Left lung (tissue), 10 donors: ENCODE data around the gene ZNF778. TPM values are rescaled to one million over a fixed set of nuclear protein-coding genes. Genes with fewer than 3 reads are reported as not detected.
"Not testable (repeated sequence)": the region's sequence is repeated elsewhere in the genome, so short reads cannot be mapped to it uniquely, and the experiment has no call there.

Experiments used
- ATAC-seq: fragments of 200-7000 bp; cut with Tn5 transposase; one replicate; pipeline ENCODE4 v1.9.1; 2020; ENCODE audit warnings: moderate library complexity
- DNase-seq, 4 donors: peaks; one replicate each; pipeline ENCODE4 v3.0.0-alpha.2; 2013 to 2020
- H3K27ac ChIP-seq, 2 donors: fragments of 200-600 bp; sonication (generic) in 1 of 2; one replicate each; pipeline versions ENCODE4 v1.5.0 to v1.8.0; 2020 to 2021
- H3K27me3 ChIP-seq, 2 donors: fragments of 200-600 bp; sonication (generic) in 1 of 2; one replicate each; pipeline versions ENCODE4 v1.5.0 to v1.8.0; 2020 to 2021
- H3K36me3 ChIP-seq, 2 donors: fragments of 200-600 bp; sonication (generic) in 1 of 2; one replicate each; pipeline versions ENCODE4 v1.5.0 to v1.8.0; 2020 to 2021
- H3K4me1 ChIP-seq, 2 donors: fragments of 200-600 bp; one replicate each; pipeline ENCODE4 v1.8.0; 2021
- H3K4me3 ChIP-seq, 2 donors: fragments of 200-600 bp; sonication (generic) in 1 of 2; one replicate each; pipeline versions ENCODE4 v1.5.0 to v1.8.0; 2020 to 2021; ENCODE audit warnings: mild to moderate bottlenecking in 1 of 2
- H3K9me3 ChIP-seq, 2 donors: fragments of 200-600 bp; sonication (generic) in 1 of 2; one replicate each; pipeline versions ENCODE4 v1.5.0 to v1.8.0; 2020 to 2021
- intact Hi-C, 2 donors: fragments of 100-400 bp; cut with DNase I; formaldehyde crosslinking; loops; one replicate each; pipeline versions ENCODE4 v1.11.2 to v1.14.2; 2022
- polyA plus RNA-seq, 6 donors: library from polyadenylated mRNA; unstranded; fragments of 120-200 nt; gene quantifications; one replicate each; pipeline ENCODE4 v1.2.1, GENCODE V29; 2013; ENCODE audit not compliant: insufficient read length in 6 of 6
- total RNA-seq, 2 donors: library from RNA; stranded (reverse); fragmentation: NEBNext Ultra II Directional; extraction: Animal tissue kit (Norgen Biotek cat#: 25700); gene quantifications; one replicate each; pipeline ENCODE4 v1.2.1, GENCODE V29; 2021
- TF ChIP-seq, protein P1 (sequence below), 2 donors: fragments of 200-600 bp; sonication (generic) in 1 of 2; IDR thresholded peaks; one replicate each; pipeline versions ENCODE4 v1.5.0 to v1.8.0; 2021; ENCODE audit warnings: antibody characterized with exemption in 2 of 2
- donor health status: DM: no; HTN: yes; CAD: no.
- donor health status: DM: no; HTN: no; CAD: no.

The ZNF778 gene
- total and polyA plus RNA-seq, 8 donors = 4.0 to 9.5 (median 6.1) TPM

DNA sequence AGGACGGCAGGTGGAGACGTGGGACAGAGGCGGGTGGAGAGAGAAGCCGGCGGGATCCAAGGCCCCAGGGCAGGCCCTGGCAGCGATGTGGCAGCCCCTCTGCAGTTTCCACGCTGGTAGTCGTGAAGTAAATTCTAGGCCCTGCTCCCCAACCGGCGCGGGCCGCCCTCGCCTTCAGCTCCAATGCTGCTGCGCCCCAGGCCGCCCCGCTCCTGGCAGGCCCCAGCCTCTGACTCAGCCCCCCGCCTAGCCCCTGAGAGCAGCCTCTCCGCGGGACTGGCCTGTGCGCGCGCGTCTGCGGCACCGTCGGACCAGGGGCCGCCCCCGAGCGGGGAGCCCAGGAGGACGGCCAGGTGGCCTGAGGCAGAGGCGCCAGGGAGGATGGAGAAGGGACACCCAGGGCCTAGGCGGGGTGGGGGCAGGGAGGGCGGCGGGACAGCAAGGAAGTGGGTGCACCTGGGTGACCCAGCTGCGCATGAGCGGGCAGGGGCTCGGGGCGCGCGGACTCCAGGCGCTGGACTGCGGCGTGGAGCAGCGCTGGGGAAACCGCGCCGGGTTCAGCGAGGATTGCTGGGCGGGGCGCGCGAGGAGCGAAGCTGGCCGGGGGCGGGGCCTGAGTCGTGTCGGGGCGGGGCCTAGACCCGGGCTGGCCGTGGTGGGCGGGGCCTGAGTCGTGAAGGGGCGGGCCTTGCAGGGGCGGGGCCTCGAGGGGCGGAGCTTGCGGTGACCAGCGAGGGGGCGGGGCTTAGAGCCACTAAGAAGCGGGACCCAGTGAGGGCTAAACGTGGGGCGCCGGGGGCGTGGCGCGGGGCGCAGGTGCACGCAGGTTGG is 29.6 kb downstream of the ZNF778 start:
- TF ChIP-seq, protein P1, sequence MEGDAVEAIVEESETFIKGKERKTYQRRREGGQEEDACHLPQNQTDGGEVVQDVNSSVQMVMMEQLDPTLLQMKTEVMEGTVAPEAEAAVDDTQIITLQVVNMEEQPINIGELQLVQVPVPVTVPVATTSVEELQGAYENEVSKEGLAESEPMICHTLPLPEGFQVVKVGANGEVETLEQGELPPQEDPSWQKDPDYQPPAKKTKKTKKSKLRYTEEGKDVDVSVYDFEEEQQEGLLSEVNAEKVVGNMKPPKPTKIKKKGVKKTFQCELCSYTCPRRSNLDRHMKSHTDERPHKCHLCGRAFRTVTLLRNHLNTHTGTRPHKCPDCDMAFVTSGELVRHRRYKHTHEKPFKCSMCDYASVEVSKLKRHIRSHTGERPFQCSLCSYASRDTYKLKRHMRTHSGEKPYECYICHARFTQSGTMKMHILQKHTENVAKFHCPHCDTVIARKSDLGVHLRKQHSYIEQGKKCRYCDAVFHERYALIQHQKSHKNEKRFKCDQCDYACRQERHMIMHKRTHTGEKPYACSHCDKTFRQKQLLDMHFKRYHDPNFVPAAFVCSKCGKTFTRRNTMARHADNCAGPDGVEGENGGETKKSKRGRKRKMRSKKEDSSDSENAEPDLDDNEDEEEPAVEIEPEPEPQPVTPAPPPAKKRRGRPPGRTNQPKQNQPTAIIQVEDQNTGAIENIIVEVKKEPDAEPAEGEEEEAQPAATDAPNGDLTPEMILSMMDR (IDR thresholded peaks at IDR 0.05) = no peak
- Histone ChIP-seq H3K4me1 (peaks cover 6 to 7% of the 10 kb centered on the region in 2 donors), H3K27me3 (peaks cover 0 to 11% of the 10 kb centered on the region in 2 donors), H3K36me3 (no peaks in the 10 kb centered on the region), H3K9me3 (peaks cover 0 to 11% of the 10 kb centered on the region in 2 donors), H3K27ac (peak overlapping the region; percentile 59 to 63), H3K4me3 (peak overlapping the region; percentile 34 to 50)
- DNase-seq (peak; percentile 51 to 98 (median 84)), ATAC-seq (peak; percentile 93)
- intact Hi-C loops = no loop called here

DNA sequence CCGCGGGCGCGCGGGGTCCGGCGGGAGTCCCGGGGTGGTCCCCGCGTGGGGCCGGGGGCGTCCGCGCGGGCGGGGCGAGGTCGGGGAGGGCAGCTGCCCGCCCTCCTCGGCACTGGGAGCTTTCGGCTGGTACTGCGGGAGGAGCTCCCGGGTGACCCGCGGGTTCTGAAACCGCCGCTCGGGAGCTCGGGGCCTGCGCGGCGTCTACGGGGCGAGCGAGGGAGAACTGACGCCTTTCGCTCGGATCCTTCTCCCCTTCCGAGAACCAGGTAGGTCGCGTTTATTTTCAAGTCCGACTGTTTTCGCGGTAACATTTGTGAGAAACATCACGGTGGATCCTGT is 30.2 kb downstream of the ZNF778 start:
- peaks cover 0 to 11% of the 10 kb centered on the region in 2 donors for H3K27me3 ChIP-seq
- H3K9me3 ChIP-seq = peaks cover 0 to 11% of the 10 kb centered on the region in 2 donors
- DNase-seq, intact Hi-C loops, H3K27ac ChIP-seq, H3K36me3 ChIP-seq, ATAC-seq, H3K4me1 ChIP-seq: not testable (repeated sequence)
- peak overlapping the region; percentile 28 to 50 for H3K4me3 ChIP-seq

DNA sequence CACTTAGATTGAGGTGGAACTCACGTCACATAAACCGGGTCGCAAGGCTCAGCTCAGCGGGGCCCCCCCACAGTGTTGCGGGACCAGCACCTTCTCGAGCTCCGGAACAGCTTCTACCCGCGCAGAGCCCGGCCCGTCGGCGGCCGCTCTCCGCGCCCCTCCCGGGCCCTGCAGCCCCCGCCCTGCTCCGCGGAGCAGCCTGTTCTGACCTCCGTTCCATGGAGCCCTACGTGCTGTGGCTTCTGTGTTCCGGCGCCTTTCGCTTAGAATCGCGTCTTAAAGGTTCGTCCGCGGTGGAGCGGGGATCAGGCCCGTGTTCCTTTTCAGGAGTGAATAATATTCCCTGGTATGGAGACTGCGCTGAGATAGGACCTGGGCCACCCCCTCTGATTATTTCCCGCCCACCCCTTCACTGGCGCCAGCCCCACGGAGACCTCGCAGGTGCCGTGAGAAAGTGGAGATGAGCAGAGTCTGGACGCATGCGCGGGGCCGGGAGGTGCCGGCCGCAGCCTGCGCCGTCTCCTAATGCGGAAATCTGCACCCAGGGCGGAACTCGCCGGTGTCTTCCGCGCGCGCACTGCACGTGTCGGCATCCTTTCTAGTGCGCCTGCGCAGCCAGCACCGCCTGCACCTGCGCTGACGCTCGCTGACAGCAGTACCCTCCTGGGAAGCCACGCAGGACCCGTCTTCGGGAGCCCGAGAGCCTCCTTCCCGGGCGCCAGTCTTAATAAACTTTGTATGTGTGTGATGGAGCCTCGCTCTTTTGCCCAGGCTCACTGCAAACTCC is 30.9 kb downstream of the ZNF778 start:
- TF ChIP-seq, protein P1 (IDR thresholded peaks at IDR 0.05) = no peak
- H3K4me1 ChIP-seq = peaks cover 6 to 7% of the 10 kb centered on the region in 2 donors
- H3K36me3 ChIP-seq = no peaks in the 10 kb centered on the region
- ATAC-seq = no peak
- no peak overlapping the region for H3K27ac ChIP-seq
- H3K9me3 ChIP-seq = peaks cover 0 to 11% of the 10 kb centered on the region in 2 donors
- intact Hi-C loops = no loop called here
- H3K27me3 ChIP-seq = peaks cover 0 to 11% of the 10 kb centered on the region in 2 donors
- DNase-seq = peak in 1 of 4 donors; percentile 77
- peak overlapping the region; percentile 28 to 50 for H3K4me3 ChIP-seq

DNA sequence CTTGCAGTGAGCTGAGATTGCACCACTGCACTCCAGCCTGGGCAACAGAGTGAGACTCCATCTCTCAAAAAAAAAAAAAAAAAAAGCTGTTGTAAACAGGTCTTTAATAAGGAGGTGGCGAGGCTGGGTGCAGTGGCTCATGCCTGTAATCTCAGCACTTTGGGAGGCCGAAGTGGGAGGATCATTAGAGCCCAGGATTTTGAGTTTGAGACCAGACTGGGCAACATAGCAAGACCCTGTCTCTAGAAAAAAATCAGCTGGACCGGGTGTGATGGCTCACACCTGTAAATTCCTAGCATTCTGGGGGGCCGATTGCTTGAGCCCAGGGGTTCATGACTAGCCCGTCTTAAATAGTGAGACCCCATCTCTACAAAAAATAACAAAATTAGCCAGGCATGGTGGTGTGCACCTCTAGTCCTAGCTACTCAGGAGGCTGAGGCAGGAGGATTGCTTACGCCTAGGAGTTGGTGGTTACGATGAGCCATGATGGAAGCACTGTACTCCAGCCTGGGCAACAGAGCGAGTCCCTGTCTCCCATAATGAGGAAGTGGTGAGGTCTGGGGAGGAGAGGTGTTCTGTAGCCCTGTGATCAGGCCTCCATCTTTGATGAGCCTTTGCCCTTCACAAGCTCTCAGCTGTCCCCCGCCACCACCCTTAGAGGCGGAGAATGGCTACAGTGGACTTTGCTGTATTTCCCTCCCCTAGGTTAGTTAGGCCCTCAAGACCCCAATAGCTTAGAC is 36.2 kb downstream of the ZNF778 start:
- no peaks in the 10 kb centered on the region for H3K36me3 ChIP-seq
- ATAC-seq (no peak), DNase-seq (no peak)
- H3K4me1 ChIP-seq = peaks cover 0 to 16% of the 10 kb centered on the region in 2 donors
- TF ChIP-seq, protein P1 (IDR thresholded peaks at IDR 0.05) = no peak
- intact Hi-C loops = no loop called here
- no peak overlapping the region for H3K4me3 ChIP-seq
- peaks cover 0 to 10% of the 10 kb centered on the region in 2 donors for H3K9me3 ChIP-seq
- no peak overlapping the region for H3K27ac ChIP-seq
- peaks cover 0 to 25% of the 10 kb centered on the region in 2 donors for H3K27me3 ChIP-seq

- TF ChIP-seq, protein P1 (IDR thresholded peaks at IDR 0.05) = no peak
- Histone ChIP-seq H3K4me1 (peaks cover 0 to 16% of the 10 kb centered on the region in 2 donors), H3K9me3 (no peaks in the 10 kb centered on the region), H3K27ac (peak overlapping the region in 1 of 2 donors; percentile 50), H3K36me3 (no peaks in the 10 kb centered on the region), H3K27me3 (peaks cover 0 to 25% of the 10 kb centered on the region in 2 donors), H3K4me3 (peak overlapping the region; percentile 30 to 44)
- intact Hi-C loops = no loop called here
- ATAC-seq (peak; percentile 91), DNase-seq (peak; percentile 35 to 92 (median 64))
Observed at GRCh38 chr16:89256651-89257254, 39.2 kb downstream of the ZNF778 start.
